Right lobe of liver (tissue), 6 donors: ENCODE measurements around the gene CTSV. TPM values are rescaled to one million over a fixed set of nuclear protein-coding genes. Genes with fewer than 3 reads are reported as not detected.
"Not testable (repeated sequence)": the region's sequence is repeated elsewhere in the genome, so short reads cannot be mapped to it uniquely, and the experiment has no call there.

Experiments used
- ATAC-seq, 4 donors: fragments of 200-7000 bp; cut with Tn5 transposase; one replicate each; pipeline ENCODE4 v1.9.1; 2020; ENCODE audit warnings: mild to moderate bottlenecking in 4 of 4, moderate library complexity in 4 of 4
- DNase-seq, 3 donors: peaks; one replicate each; pipeline ENCODE4 v3.0.0-alpha.2; 2020
- H3K27ac ChIP-seq, 3 donors: fragments of 200-600 bp; one replicate each; pipeline ENCODE4 v1.8.0; 2022
- H3K27me3 ChIP-seq, 2 donors: fragments of 200-600 bp; one replicate each; pipeline ENCODE4 v1.8.0; 2022
- H3K36me3 ChIP-seq, 4 donors: fragments of 200-600 bp; sonication (generic) in 1 of 4; one replicate each; pipeline versions ENCODE4 v1.5.1 to v1.8.0; 2017 to 2022; ENCODE audit warnings: control low read depth in 1 of 4
- H3K4me1 ChIP-seq, 4 donors: fragments of 200-600 bp; sonication (generic) in 1 of 4; one replicate each; pipeline versions ENCODE4 v1.5.1 to v1.8.0; 2017 to 2022; ENCODE audit warnings: control low read depth in 1 of 4
- H3K4me3 ChIP-seq, 3 donors: fragments of 200-600 bp; one replicate each; pipeline ENCODE4 v1.8.0; 2022
- H3K9me3 ChIP-seq, 4 donors: fragments of 200-600 bp; sonication (generic) in 1 of 4; one replicate each; pipeline versions ENCODE4 v1.5.1 to v1.8.0; 2017 to 2022; ENCODE audit warnings: control low read depth in 1 of 4
- CTCF ChIP-seq, 4 donors: fragments of 200-600 bp in 3 of 4; fragments of 450-650 bp in 1 of 4; IDR thresholded peaks; one replicate each; pipeline versions ENCODE4 v1.5.1 to v1.8.0; 2016 to 2022; ENCODE audit warnings: antibody characterized with exemption in 4 of 4, mild to moderate bottlenecking in 2 of 4
- POLR2A ChIP-seq: fragments of 450-650 bp; IDR thresholded peaks from one replicate; pipeline ENCODE4 v1.6.1; 2017; ENCODE audit warnings: antibody characterized with exemption, mild to moderate bottlenecking
- WGBS: methylation state at CpG from one replicate; pipeline ENCODE4 v1.1.6; 2018; ENCODE audit warnings: low coverage, low lambda C conversion rate; ENCODE audit not compliant: insufficient coverage; ENCODE audit errors: missing lambda C conversion rate; 5-methylcytosine and 5-hydroxymethylcytosine counted together
- intact Hi-C, 2 donors: fragments of 100-400 bp; cut with DNase I; formaldehyde crosslinking; loops; one replicate each; pipeline versions ENCODE4 v1.11.2 to v1.14.1; 2022
- total RNA-seq, 6 experiments: library from RNA; depleted of rRNA in 2 of 6; stranded (reverse); fragments of >200 nt in 2 of 6; fragmentation: NEBNext Ultra II Directional in 3 of 6; extraction: Animal tissue kit (Norgen Biotek cat#: 25700) in 3 of 6; gene quantifications; one replicate each; pipeline versions ENCODE4 v1.1.0 to v1.2.4, GENCODE V29; 2016 to 2023
- donor health status: DM: no; HTN: yes; CAD: no.
- donor health status: DM: no; HTN: no; CAD: no.
- donor health status: DM: no; HTN: no; CAD: no.
- donor health status: DM: no; HTN: yes; CAD: no.
- donor health status: DM: no; HTN: yes; CAD: no.

The CTSV gene
- total RNA-seq, 6 experiments from 2014 or later = 0.12 to 0.43 TPM; not detected in 4

- 7% methylated on average over 12 of the region's 12 CpGs for WGBS
- peaks cover 0 to 11% (median 0%) of the 10 kb centered on the region in 4 donors for H3K4me1 ChIP-seq
- ATAC-seq = peak; percentile 9 to 48 (median 38)
- H3K27me3 ChIP-seq = peaks cover 0 to 7% of the 10 kb centered on the region in 2 donors
- TF ChIP-seq POLR2A (no peak), CTCF (IDR thresholded peaks at IDR 0.05) (no peak)
- H3K9me3 ChIP-seq = no peaks in the 10 kb centered on the region
- H3K36me3 ChIP-seq = no peaks in the 10 kb centered on the region
- DNase-seq = peak in 1 of 3 donors; percentile 31
- intact Hi-C loops = no loop called here
- H3K4me3 ChIP-seq = peak overlapping the region; percentile 37 to 54 (median 44)
- no peak overlapping the region for H3K27ac ChIP-seq
Measured at GRCh38 chr9:97039514-97039860, 545 bp upstream of the CTSV start.

GRCh38 chr9:97023505-97023904 lies 15.4 kb downstream of the CTSV start:
- H3K27ac ChIP-seq, ATAC-seq, H3K4me1 ChIP-seq, H3K27me3 ChIP-seq, DNase-seq, H3K9me3 ChIP-seq, H3K4me3 ChIP-seq, H3K36me3 ChIP-seq, intact Hi-C loops: not testable (repeated sequence)
- 100% methylated on average over 1 of the region's 1 CpG for WGBS

GRCh38 chr9:97013151-97014132 lies 25.5 kb downstream of the CTSV start:
- peak; percentile 65 for TF ChIP-seq POLR2A
- intact Hi-C loops, H3K9me3 ChIP-seq, H3K27me3 ChIP-seq, H3K36me3 ChIP-seq, H3K4me1 ChIP-seq: not testable (repeated sequence)
- peak; percentile 77 to 80 (median 79) for DNase-seq
- peak; percentile 99 for ATAC-seq
- peak overlapping the region in 2 of 3 donors; percentile 54 to 75 for H3K27ac ChIP-seq
- H3K4me3 ChIP-seq = peak overlapping the region; percentile 55 to 78 (median 59)
- 2% methylated on average over 17 of the region's 97 CpGs for WGBS

GRCh38 chr9:97012617-97013016 lies 26.3 kb downstream of the CTSV start:
- H3K27ac ChIP-seq = peak overlapping the region in 1 of 3 donors; percentile 22
- DNase-seq, H3K27me3 ChIP-seq, H3K36me3 ChIP-seq, H3K4me1 ChIP-seq, H3K9me3 ChIP-seq, intact Hi-C loops: not testable (repeated sequence)
- 0% methylated on average over 6 of the region's 18 CpGs for WGBS
- peak overlapping the region; percentile 55 to 78 (median 59) for H3K4me3 ChIP-seq
- ATAC-seq = peak; percentile 59 to 73 (median 67)

- DNase-seq, H3K4me1 ChIP-seq, H3K27me3 ChIP-seq, H3K27ac ChIP-seq, H3K36me3 ChIP-seq, H3K9me3 ChIP-seq, ATAC-seq, intact Hi-C loops, H3K4me3 ChIP-seq: not testable (repeated sequence)
Measured at GRCh38 chr9:97002195-97002594, 36.7 kb downstream of the CTSV start.

GRCh38 chr9:97001338-97001737 lies 37.6 kb downstream of the CTSV start:
- DNase-seq, H3K27me3 ChIP-seq, ATAC-seq, intact Hi-C loops, H3K4me3 ChIP-seq, H3K9me3 ChIP-seq, H3K4me1 ChIP-seq, H3K27ac ChIP-seq, H3K36me3 ChIP-seq: not testable (repeated sequence)
- WGBS = no CpG with 5 or more reads among the region's 1 CpG

GRCh38 chr9:97000139-97000787 lies 38.7 kb downstream of the CTSV start:
- H3K4me3 ChIP-seq, H3K27me3 ChIP-seq, H3K27ac ChIP-seq, intact Hi-C loops, H3K36me3 ChIP-seq, H3K9me3 ChIP-seq, DNase-seq, H3K4me1 ChIP-seq: not testable (repeated sequence)
- peak in 1 of 4 donors; percentile 41 for ATAC-seq
- 78% methylated on average over 3 of the region's 3 CpGs for WGBS

- H3K27me3 ChIP-seq, intact Hi-C loops, H3K9me3 ChIP-seq, H3K27ac ChIP-seq, H3K36me3 ChIP-seq, H3K4me1 ChIP-seq, DNase-seq, ATAC-seq, H3K4me3 ChIP-seq: not testable (repeated sequence)
- WGBS = 100% methylated on average over 1 of the region's 1 CpG
Measured at GRCh38 chr9:96999733-97000132, 39.2 kb downstream of the CTSV start.

GRCh38 chr9:96997009-96997701 lies 41.8 kb downstream of the CTSV start:
- H3K4me1 ChIP-seq, H3K27ac ChIP-seq, H3K4me3 ChIP-seq, H3K36me3 ChIP-seq, ATAC-seq, DNase-seq, H3K27me3 ChIP-seq, intact Hi-C loops, H3K9me3 ChIP-seq: not testable (repeated sequence)
- WGBS = 85% methylated on average over 4 of the region's 6 CpGs

GRCh38 chr9:96994531-96995016 lies 44.4 kb downstream of the CTSV start:
- no CpG with 5 or more reads among the region's 2 CpGs for WGBS
- H3K4me3 ChIP-seq, H3K36me3 ChIP-seq, H3K9me3 ChIP-seq, H3K27me3 ChIP-seq, DNase-seq, H3K27ac ChIP-seq, intact Hi-C loops: not testable (repeated sequence)
- peaks cover 0 to 13% (median 4%) of the 10 kb centered on the region in 4 donors for H3K4me1 ChIP-seq
- ATAC-seq = peak; percentile 62 to 87 (median 64)
